NOMO-1 treated with dmso at 0.1 percent for 144 hours (cell line): ENCODE results near the gene PTGR2.
A peak's percentile ranks its signal among the peaks of the same experiment; 100 is the strongest.
"Not testable (repeated sequence)": the region's sequence is repeated elsewhere in the genome, so short reads cannot be mapped to it uniquely, and the experiment has no call there.

Experiments used
- DNase-seq: peaks from one replicate; lab custom pipeline; 2025; ENCODE audit not compliant: unreplicated experiment; lab: John Stamatoyannopoulos, UW

PTGR2 gene

GRCh38 chr14:73886449-73887317, 35.1 kb downstream of the PTGR2 start, which contains the start of gene ZNF410:
Gene ZNF410, plus strand, starts transcription at chr14:73886859. Its CDS starts 5,317 bp downstream, at chr14:73892176.
- peak; percentile 90 for DNase-seq

- no peak for DNase-seq
These were observed 35.6 kb downstream of the PTGR2 start for GRCh38 chr14:73887318-73887616.

GRCh38 chr14:73887694-73888459, 36.2 kb downstream of the PTGR2 start:
- DNase-seq, result no peak

- DNase-seq, result no peak
These were observed 36.8 kb downstream of the PTGR2 start for GRCh38 chr14:73888460-73888725.

- DNase-seq, result no peak
These were observed 37.3 kb downstream of the PTGR2 start for GRCh38 chr14:73888971-73889370.

- DNase-seq, result no peak
These were observed 37.7 kb downstream of the PTGR2 start for GRCh38 chr14:73889376-73889775.

GRCh38 chr14:73894180-73894687, 42.6 kb downstream of the PTGR2 start:
- DNase-seq, result not testable (repeated sequence)

GRCh38 chr14:73895939-73896338, 44.3 kb downstream of the PTGR2 start:
- no peak for DNase-seq

- DNase-seq, result no peak
These were observed 44.9 kb downstream of the PTGR2 start for GRCh38 chr14:73896521-73896920.

- no peak for DNase-seq
These were observed 51.4 kb downstream of the PTGR2 start for GRCh38 chr14:73903028-73903427.

- DNase-seq, result no peak
These were observed 58.0 kb downstream of the PTGR2 start for GRCh38 chr14:73909681-73910080.

- DNase-seq, result no peak
These were observed 61.6 kb downstream of the PTGR2 start for GRCh38 chr14:73913256-73913655.

- no peak for DNase-seq
These were observed 64.7 kb downstream of the PTGR2 start for GRCh38 chr14:73916324-73916723.

- not testable (repeated sequence) for DNase-seq
These were observed 67.8 kb downstream of the PTGR2 start for GRCh38 chr14:73919457-73919856.

- DNase-seq, result no peak
These were observed 72.7 kb downstream of the PTGR2 start for GRCh38 chr14:73924337-73924736.
